Mucosa of rectum (tissue), 2 donors: Measurements from ENCODE around the gene MLNR.

Source experiments
- H3K27ac ChIP-seq, 2 donors: one replicate each; pipeline ENCODE4 v1.7.0; 2013; ENCODE audit warnings: inconsistent platforms in 2 of 2, low read depth in 2 of 2, low read length in 2 of 2
- H3K27me3 ChIP-seq, 2 donors: one replicate each; pipeline ENCODE4 v1.7.0; 2013; ENCODE audit warnings: low read length in 2 of 2; ENCODE audit not compliant: control insufficient read depth in 2 of 2, insufficient read depth in 2 of 2
- H3K36me3 ChIP-seq, 2 donors: one replicate each; pipeline ENCODE4 v1.7.0; 2013; ENCODE audit warnings: low read length in 2 of 2; ENCODE audit not compliant: control insufficient read depth in 2 of 2, insufficient read depth in 2 of 2
- H3K4me1 ChIP-seq, 2 donors: one replicate each; pipeline ENCODE4 v1.7.0; 2013; ENCODE audit warnings: low read length in 2 of 2, mild to moderate bottlenecking in 1 of 2; ENCODE audit not compliant: control insufficient read depth in 2 of 2, insufficient read depth in 2 of 2
- H3K4me3 ChIP-seq, 2 donors: one replicate each; pipeline ENCODE4 v1.7.0; 2013; ENCODE audit warnings: low read length in 2 of 2
- H3K9ac ChIP-seq, 2 donors: one replicate each; pipeline ENCODE4 v1.7.0; 2013; ENCODE audit warnings: low read length in 2 of 2, low read depth in 1 of 2, mild to moderate bottlenecking in 1 of 2
- H3K9me3 ChIP-seq, 2 donors: one replicate each; pipeline ENCODE4 v1.7.0; 2013; ENCODE audit warnings: low read length in 2 of 2; ENCODE audit not compliant: control insufficient read depth in 2 of 2
- donor health status: healthy.
- donor health status: Normal muscosa, but diverticular disease.

Gene MLNR

DNA sequence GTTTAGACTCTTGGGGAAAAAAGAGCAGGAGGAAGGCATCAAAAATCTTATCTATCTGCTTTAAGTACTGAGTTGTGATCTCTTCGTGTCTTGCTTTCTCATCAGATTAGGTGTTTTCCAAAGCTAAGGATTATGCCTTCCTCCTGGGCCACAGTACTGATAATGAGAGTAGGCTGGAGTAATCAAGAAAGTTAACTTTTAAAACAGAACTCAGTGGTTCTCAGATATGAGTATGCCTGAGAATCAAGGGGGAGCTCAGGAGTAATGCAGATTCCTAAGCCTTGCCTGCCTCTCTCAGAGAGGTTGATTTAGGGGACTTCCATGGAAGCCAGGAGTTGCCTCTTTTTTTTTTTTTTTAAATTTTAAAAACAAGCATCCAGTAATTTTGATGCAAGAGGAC lies 51.1 kb downstream of the MLNR start:
- Histone ChIP-seq H3K27ac (no peak overlapping the region), H3K4me3 (no peak overlapping the region), H3K36me3 (peaks cover 6 to 11% of the 10 kb centered on the region in 2 donors), H3K27me3 (no peaks in the 10 kb centered on the region), H3K9ac (no peak overlapping the region), H3K4me1 (no peaks in the 10 kb centered on the region), H3K9me3 (no peaks in the 10 kb centered on the region)
